Thymus (tissue), 11 donors: ENCODE data around the gene CCDC137. TPM values are rescaled to one million over a fixed set of nuclear protein-coding genes. Genes with fewer than 3 reads are reported as not detected.
A peak's percentile ranks its signal among the peaks of the same experiment; 100 is the strongest.

Source experiments
- DNase-seq, 9 donors: peaks; one replicate each; pipeline ENCODE4 v3.0.0-alpha.2; 2013; ENCODE audit warnings: low spot score in 9 of 9, low read depth in 6 of 9, missing footprints in 1 of 9
- H3K27ac ChIP-seq, 2 donors: one replicate each; pipeline ENCODE4 v1.5.1; 2013; ENCODE audit warnings: control low read depth in 1 of 2, low read depth in 1 of 2, low read length in 1 of 2, mild to moderate bottlenecking in 1 of 2, moderate library complexity in 1 of 2
- H3K27me3 ChIP-seq, 2 donors: one replicate each; pipeline ENCODE4 v1.5.1; 2013; ENCODE audit warnings: low read length in 1 of 2; ENCODE audit not compliant: control insufficient read depth in 2 of 2, insufficient read depth in 1 of 2
- H3K36me3 ChIP-seq, 2 donors: one replicate each; pipeline ENCODE4 v1.5.1; 2013; ENCODE audit warnings: low read length in 1 of 2, mild to moderate bottlenecking in 1 of 2, moderate library complexity in 1 of 2; ENCODE audit not compliant: control insufficient read depth in 2 of 2, insufficient read depth in 2 of 2
- H3K4me1 ChIP-seq, 2 donors: one replicate each; pipeline ENCODE4 v1.5.1; 2013; ENCODE audit warnings: low read length in 2 of 2; ENCODE audit not compliant: control insufficient read depth in 2 of 2, insufficient read depth in 2 of 2
- H3K4me3 ChIP-seq, 2 donors: one replicate each; pipeline ENCODE4 v1.5.1; 2013; ENCODE audit warnings: low read length in 2 of 2, control low read depth in 1 of 2, mild to moderate bottlenecking in 1 of 2
- H3K9me3 ChIP-seq, 2 donors: one replicate each; pipeline ENCODE4 v1.5.1; 2013; ENCODE audit warnings: low read length in 1 of 2, mild to moderate bottlenecking in 1 of 2; ENCODE audit not compliant: control insufficient read depth in 2 of 2, insufficient read depth in 1 of 2
- whole genome bisulfite sequencing: extraction: QIAGEN DNeasy Blood & Tissue Kit; methylation state at CpG from one replicate; pipeline ENCODE4 v1.1.7; 2013; 5-methylcytosine and 5-hydroxymethylcytosine counted together
- polyA plus RNA-seq: library from polyadenylated mRNA; stranded (reverse); fragments of 200-250 nt; gene quantifications from one replicate; pipeline ENCODE4 v1.2.3, GENCODE V29; 2013
- total RNA-seq: library from RNA; stranded (reverse); fragments of 120-200 nt; gene quantifications from one replicate; pipeline ENCODE4 v1.2.4, GENCODE V29; 2013
- donor health status: healthy.

CCDC137 gene
- total and polyA plus RNA-seq, 2 donors: 14.4 to 42.5 TPM

GRCh38 chr17:81683584-81684441 lies 17.3 kb downstream of the CCDC137 start, which contains the start of the genes ARL16 and HGS:
Gene ARL16, minus strand, starts transcription at chr17:81683797. Its CDS starts 44 bp downstream, at chr17:81683753.
Gene HGS, plus strand, starts transcription at chr17:81684011. Its CDS starts 56 bp downstream, at chr17:81684067.
- Histone ChIP-seq H3K27ac (peak within 1 kb of the TSS; percentile 47 to 83), H3K9me3 (no peaks in the 10 kb centered on the region), H3K36me3 (peaks cover 36 to 48% of the 10 kb centered on the region in 2 donors), H3K27me3 (no peaks in the 10 kb centered on the region), H3K4me1 (peaks cover 16 to 25% of the 10 kb centered on the region in 2 donors), H3K4me3 (peak within 1 kb of the TSS; percentile 93 to 99)
- WGBS: under 1% methylated on average over 112 of the region's 112 CpGs
- DNase-seq: peak; percentile 96 to 100 (median 99)

- Histone ChIP-seq H3K4me1 (peaks cover 16 to 25% of the 10 kb centered on the region in 2 donors), H3K36me3 (peaks cover 43 to 55% of the 10 kb centered on the region in 2 donors)
- WGBS: 9% methylated on average over 16 of the region's 16 CpGs
Observed at GRCh38 chr17:81684442-81684911, 17.9 kb downstream of the CCDC137 start.

GRCh38 chr17:81685108-81685507 lies 18.6 kb downstream of the CCDC137 start:
- H3K27me3 ChIP-seq: no peaks in the 10 kb centered on the region
- DNase-seq: no peak
- WGBS: 87% methylated on average over 12 of the region's 12 CpGs
- peaks cover 16 to 25% of the 10 kb centered on the region in 2 donors for H3K4me1 ChIP-seq
- peak overlapping the region; percentile 93 to 99 for H3K4me3 ChIP-seq
- H3K27ac ChIP-seq: no peak overlapping the region
- H3K36me3 ChIP-seq: peaks cover 49 to 57% of the 10 kb centered on the region in 2 donors
- no peaks in the 10 kb centered on the region for H3K9me3 ChIP-seq

More at GRCh38 chr17:81684442-81684911, 17.9 kb downstream of the CCDC137 start:
- Histone ChIP-seq H3K27me3 (no peaks in the 10 kb centered on the region), H3K27ac (peak overlapping the region in 1 of 2 donors; percentile 58), H3K9me3 (no peaks in the 10 kb centered on the region), H3K4me3 (peak overlapping the region; percentile 93 to 99)
- no peak for DNase-seq

- 98% methylated on average over 20 of the region's 20 CpGs for WGBS
- Histone ChIP-seq H3K4me3 (no peak overlapping the region), H3K27ac (no peak overlapping the region), H3K36me3 (peaks cover 59 to 63% of the 10 kb centered on the region in 2 donors), H3K9me3 (no peaks in the 10 kb centered on the region), H3K27me3 (no peaks in the 10 kb centered on the region), H3K4me1 (peaks cover 16 to 25% of the 10 kb centered on the region in 2 donors)
- DNase-seq: no peak
Observed at GRCh38 chr17:81686614-81687013, 20.1 kb downstream of the CCDC137 start.

- no peak for DNase-seq
- Histone ChIP-seq H3K27ac (peak overlapping the region; percentile 11 to 54), H3K4me3 (no peak overlapping the region), H3K27me3 (no peaks in the 10 kb centered on the region), H3K9me3 (no peaks in the 10 kb centered on the region), H3K36me3 (peaks cover 69 to 70% of the 10 kb centered on the region in 2 donors), H3K4me1 (peaks cover 8 to 17% of the 10 kb centered on the region in 2 donors)
- 94% methylated on average over 41 of the region's 41 CpGs for WGBS
Observed at GRCh38 chr17:81687770-81688541, 21.4 kb downstream of the CCDC137 start.

GRCh38 chr17:81688616-81689015 lies 22.1 kb downstream of the CCDC137 start:
- Histone ChIP-seq H3K4me3 (no peak overlapping the region), H3K27me3 (no peaks in the 10 kb centered on the region), H3K27ac (no peak overlapping the region), H3K36me3 (peaks cover 75 to 77% of the 10 kb centered on the region in 2 donors), H3K4me1 (peaks cover 8 to 17% of the 10 kb centered on the region in 2 donors), H3K9me3 (no peaks in the 10 kb centered on the region)
- 95% methylated on average over 14 of the region's 14 CpGs for WGBS
- no peak for DNase-seq

GRCh38 chr17:81690066-81690465 lies 23.5 kb downstream of the CCDC137 start:
- H3K27ac ChIP-seq: no peak overlapping the region
- peaks cover 90 to 92% of the 10 kb centered on the region in 2 donors for H3K36me3 ChIP-seq
- peaks cover 1 to 9% of the 10 kb centered on the region in 2 donors for H3K4me1 ChIP-seq
- no peaks in the 10 kb centered on the region for H3K9me3 ChIP-seq
- 95% methylated on average over 18 of the region's 18 CpGs for WGBS
- no peaks in the 10 kb centered on the region for H3K27me3 ChIP-seq
- no peak overlapping the region for H3K4me3 ChIP-seq
- no peak for DNase-seq

- H3K36me3 ChIP-seq: peaks cover 95% of the 10 kb centered on the region in 2 donors
- no peak overlapping the region for H3K4me3 ChIP-seq
- H3K4me1 ChIP-seq: peaks cover 0 to 4% of the 10 kb centered on the region in 2 donors
- no peaks in the 10 kb centered on the region for H3K9me3 ChIP-seq
- DNase-seq: no peak
- no peaks in the 10 kb centered on the region for H3K27me3 ChIP-seq
- 97% methylated on average over 17 of the region's 17 CpGs for WGBS
- no peak overlapping the region for H3K27ac ChIP-seq
Observed at GRCh38 chr17:81690549-81690948, 24.0 kb downstream of the CCDC137 start.
